Stimulated activated CD4-positive, alpha-beta T cell treated with anti-CD3 and anti-CD28 coated beads, Interleukin-15, amount 100 ng/mL, for 24 hours (primary cell): Measurements from ENCODE around the gene DEPDC1B.
"Not testable (repeated sequence)": the region's sequence is repeated elsewhere in the genome, so short reads cannot be mapped to it uniquely, and the experiment has no call there.

Source experiments
- DNase-seq: peaks from one replicate; pipeline ENCODE4 v3.0.0-alpha.2; 2020

The DEPDC1B gene

DNA sequence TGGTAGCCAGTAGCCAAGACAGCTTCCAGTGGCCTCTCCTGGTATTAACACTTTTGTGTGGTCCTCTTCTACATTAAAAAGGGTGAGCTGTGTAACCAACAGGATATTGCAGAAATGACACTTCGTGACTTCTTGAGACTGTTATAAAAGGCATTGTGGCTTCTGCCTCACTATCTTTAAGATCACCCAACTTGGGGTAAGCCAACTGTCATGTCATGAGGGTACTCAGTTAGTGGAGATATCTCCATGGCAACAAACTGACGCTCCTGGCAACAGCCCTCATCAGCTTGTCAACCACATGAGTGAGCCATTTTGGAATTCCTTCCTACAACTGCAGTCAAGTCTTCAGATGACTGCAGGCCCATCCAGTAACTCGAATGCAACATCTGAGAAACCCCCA lies 121.7 kb downstream of the DEPDC1B start:
- no peak for DNase-seq

DNA sequence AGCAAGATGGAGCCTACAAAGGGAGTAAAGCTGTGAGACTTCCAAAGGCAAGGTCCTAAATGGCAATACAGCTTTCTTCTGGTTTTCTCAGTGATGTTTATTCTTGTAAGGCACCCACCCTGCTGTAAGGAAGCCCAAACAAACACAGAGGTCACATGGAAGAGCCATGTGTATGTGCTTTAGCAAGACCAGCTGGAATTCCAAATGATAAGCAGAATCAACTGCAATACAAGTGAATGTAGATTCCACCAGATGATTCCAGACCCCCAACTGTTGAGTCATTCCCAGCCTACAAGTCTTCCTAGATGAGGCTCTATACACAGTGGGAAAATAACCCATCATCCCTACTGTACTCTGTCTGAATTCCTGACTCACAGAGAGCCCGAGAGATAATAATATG lies 122.8 kb downstream of the DEPDC1B start:
- no peak for DNase-seq

DNA sequence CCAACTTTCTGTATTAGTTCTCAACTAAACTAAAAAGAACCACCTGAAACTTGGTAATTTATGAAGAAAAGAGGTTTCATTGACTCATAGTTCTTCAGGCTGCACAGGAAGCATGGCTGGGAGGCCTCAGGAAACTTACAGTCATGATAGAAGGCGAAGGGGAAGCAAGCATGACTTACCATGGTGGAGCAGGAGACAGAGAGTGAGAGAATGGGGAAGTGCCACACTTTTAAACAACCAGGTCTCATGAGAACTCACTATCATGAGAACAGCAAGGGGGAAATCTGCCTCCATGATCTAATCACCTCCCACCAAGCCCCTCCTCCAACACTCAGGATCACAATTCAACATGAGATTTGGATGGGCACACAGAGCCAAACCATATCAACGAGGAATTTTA lies 123.5 kb downstream of the DEPDC1B start:
- DNase-seq, result no peak

DNA sequence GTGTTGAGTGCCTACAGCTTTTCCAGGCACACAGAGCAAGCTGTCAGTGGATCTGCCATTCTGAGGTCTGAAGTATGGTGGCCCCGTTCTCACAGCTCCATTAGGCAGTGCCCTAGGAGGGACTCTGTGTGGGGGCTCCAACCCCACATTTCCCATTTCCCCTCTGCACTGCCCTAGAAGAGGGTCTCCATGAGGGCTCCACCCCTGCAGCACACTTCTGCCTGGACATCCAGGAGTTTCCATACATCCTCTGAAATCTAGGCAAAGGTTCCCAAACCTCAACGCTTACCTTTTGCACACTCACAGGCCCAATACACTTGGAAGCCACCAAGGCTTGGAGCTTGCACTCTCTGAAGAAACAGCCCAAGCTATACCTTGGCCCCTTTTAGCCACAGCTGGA lies 131.3 kb downstream of the DEPDC1B start:
- DNase-seq, result no peak

DNA sequence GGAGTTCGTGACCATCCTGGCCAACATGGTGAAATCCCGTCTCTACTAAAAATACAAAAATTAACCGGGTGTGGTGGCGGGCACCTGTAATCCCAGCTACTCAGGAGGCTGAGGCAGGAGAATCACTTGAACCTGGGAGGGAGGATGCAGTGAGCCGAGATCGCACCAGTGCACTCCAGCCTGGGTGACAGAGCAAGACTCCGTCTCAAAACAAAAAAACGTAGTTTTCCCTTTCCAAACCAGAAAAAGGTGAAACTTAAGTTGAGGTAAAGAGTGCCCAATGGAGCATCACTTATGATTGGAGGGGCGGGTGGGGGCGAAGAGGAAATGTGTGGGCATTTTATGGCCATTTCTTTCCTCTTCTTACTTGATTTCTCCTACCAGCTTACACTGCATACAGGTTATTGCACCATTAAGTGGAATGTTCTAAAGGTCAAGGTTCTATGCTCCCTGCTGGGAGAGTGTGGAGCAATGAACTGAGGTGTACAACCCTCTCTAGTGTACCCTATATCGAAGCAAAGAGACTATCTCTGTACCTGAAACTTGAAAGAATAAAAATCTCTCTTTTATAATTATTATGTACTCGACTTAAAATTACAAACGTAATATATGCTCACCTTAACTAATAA lies 136.2 kb downstream of the DEPDC1B start:
- no peak for DNase-seq

DNA sequence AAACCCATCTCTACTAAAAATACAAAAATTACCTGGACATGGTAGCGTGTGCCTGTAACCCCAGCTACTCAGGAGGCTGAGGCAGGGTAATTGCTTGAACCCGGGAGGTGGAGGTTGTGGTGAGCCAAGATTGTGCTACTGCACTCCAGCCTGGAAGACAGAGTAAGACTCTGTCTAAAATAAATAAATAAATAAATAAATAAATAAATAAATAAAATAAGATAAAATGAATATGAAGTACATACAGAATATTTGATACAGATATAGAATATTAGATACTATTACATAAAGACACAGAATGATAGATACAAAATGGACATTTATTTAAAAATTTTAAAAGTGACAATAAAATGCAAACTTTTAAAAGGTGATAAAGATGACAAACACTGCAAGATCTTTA lies 146.7 kb downstream of the DEPDC1B start:
- not testable (repeated sequence) for DNase-seq

DNA sequence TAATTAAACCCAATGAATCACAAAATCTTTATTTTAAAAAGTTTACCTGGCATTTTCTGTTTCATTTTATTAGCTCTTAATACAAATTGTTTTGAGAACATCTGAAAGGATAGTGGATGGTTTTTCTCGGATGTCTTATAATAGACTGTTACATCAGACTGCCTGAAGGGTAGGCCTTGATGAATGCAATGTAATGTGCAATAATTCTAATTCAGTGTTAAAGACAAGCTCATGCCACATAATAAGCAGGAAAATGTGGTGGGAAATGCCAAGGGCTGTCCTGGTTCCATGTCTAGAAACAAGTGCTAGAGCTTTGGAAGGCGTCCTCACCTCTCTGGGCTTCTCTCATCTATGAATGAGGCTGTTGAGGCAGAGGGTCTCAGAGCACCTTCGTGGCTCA lies 148.1 kb downstream of the DEPDC1B start:
- DNase-seq, result no peak

DNA sequence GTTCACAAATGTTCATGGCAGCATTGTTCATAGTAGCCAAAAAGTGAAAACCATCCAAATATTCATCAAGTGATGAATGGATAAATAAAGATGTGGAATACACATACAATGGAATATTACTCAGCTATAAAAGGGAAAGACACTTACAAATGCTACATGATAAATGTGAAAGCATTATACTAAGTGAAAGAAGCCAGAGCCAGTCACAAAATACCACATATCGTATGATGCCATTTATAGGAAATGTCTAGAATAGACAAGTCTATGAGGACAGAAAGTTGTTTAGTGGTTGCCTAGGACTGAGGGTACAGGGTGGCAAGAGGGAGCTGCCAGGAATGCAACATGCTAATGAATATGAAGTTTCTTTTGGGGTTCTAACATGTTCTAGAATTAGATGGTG lies 148.7 kb downstream of the DEPDC1B start:
- no peak for DNase-seq

DNA sequence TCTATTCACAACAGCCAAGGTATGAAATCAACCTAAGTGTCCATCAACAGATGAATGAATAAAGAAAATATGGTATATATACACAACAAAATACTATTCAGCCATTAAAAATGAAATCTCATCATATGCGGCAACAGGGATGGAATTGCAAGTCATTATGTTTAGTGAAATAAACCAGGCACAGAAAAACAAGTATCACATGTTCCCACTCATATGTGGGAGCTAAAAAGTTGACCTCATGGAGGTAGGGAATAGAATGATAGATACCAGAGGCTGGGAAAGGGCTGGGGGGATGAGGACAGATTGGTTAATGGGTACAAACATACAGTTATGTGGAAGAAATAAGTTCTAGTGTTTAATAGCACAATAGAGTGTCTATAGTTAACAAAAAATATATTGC lies 149.7 kb downstream of the DEPDC1B start:
- DNase-seq, result no peak

DNA sequence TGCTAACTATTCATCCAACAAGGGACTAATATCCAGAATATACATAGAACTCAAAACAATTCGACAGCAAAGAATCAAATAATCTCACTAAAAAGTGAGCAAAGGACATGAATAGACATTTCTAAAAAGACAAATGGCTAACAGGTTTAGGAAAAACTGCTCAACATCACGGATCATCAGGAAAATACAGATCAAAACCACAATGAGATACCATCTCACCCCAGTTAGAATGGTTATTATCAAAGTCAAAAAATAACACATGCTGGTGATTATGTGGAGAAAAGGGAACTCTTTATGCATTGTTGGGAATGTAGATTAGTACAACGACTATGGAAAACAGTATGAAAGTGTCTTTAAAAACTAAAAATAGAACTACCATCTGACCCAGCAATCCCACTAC lies 150.1 kb downstream of the DEPDC1B start:
- no peak for DNase-seq
